Testis (tissue), 3 donors: ENCODE data around the gene IL17REL. TPM values are rescaled to one million over a fixed set of nuclear protein-coding genes. Genes with fewer than 3 reads are reported as not detected.

Experiments
- DNase-seq: peaks from one replicate; pipeline ENCODE4 v3.0.0-alpha.2; 2019
- H3K27ac ChIP-seq, 2 donors: fragments of 200-600 bp; sonication (generic); one replicate each; pipeline ENCODE4 v1.5.1; 2019
- H3K27me3 ChIP-seq: fragments of 200-600 bp; sonication (generic); one replicate; pipeline ENCODE4 v1.5.1; 2019
- H3K36me3 ChIP-seq: fragments of 200-600 bp; sonication (generic); one replicate; pipeline ENCODE4 v1.5.1; 2017; ENCODE audit warnings: low read depth; ENCODE audit errors: missing control alignments
- H3K4me1 ChIP-seq: fragments of 200-600 bp; sonication (generic); one replicate; pipeline ENCODE4 v1.5.1; 2019
- H3K4me3 ChIP-seq, 2 donors: fragments of 200-600 bp; sonication (generic); one replicate each; pipeline ENCODE4 v1.5.1; 2017 to 2019
- H3K9me3 ChIP-seq: fragments of 200-600 bp; sonication (generic); one replicate; pipeline ENCODE4 v1.5.1; 2017
- POLR2A ChIP-seq: fragments of 450-650 bp; IDR thresholded peaks from one replicate; pipeline ENCODE4 v1.6.1; 2017; ENCODE audit warnings: antibody characterized with exemption, mild to moderate bottlenecking, moderate library complexity
- WGBS, 2 donors: methylation state at CpG; one replicate each; pipeline ENCODE4 v1.1.5; 2018; 5-methylcytosine and 5-hydroxymethylcytosine counted together
- intact Hi-C: fragments of 100-400 bp; cut with DNase I; formaldehyde crosslinking; loops from one replicate; pipeline ENCODE4 v1.15.1; 2023; ENCODE audit warnings: low total_unique reads
- polyA plus RNA-seq: library from polyadenylated mRNA; stranded (reverse); fragments of 350-450 nt; fragmentation: Illumina TruSeq; extraction: RNeasy Lipid Tissue Mini Kit (QIAGEN cat#74804); gene quantifications from one replicate; pipeline ENCODE4 v1.2.3, GENCODE V29; 2014; ENCODE audit warnings: low read depth, low replicate concordance; ENCODE audit not compliant: insufficient read depth
- total RNA-seq, 2 donors: library from RNA; depleted of rRNA; stranded (reverse); fragments of >200 nt; gene quantifications; one replicate each; pipeline ENCODE4 v1.2.3, GENCODE V29; 2016
- TF ChIP-seq, protein P1 (sequence below), 3 experiments: fragments of 450-650 bp in 2 of 3; fragments of 200-600 bp in 1 of 3; sonication (generic) in 1 of 3; IDR thresholded peaks; one replicate each; pipeline ENCODE4 v1.5.1; 2016 to 2019; ENCODE audit warnings: antibody characterized with exemption in 3 of 3, mild to moderate bottlenecking in 2 of 3, moderate library complexity in 1 of 3

Gene IL17REL
- total and polyA plus RNA-seq, 3 donors from 2014 or later, result 0.25 to 0.55 (median 0.30) TPM

DNA sequence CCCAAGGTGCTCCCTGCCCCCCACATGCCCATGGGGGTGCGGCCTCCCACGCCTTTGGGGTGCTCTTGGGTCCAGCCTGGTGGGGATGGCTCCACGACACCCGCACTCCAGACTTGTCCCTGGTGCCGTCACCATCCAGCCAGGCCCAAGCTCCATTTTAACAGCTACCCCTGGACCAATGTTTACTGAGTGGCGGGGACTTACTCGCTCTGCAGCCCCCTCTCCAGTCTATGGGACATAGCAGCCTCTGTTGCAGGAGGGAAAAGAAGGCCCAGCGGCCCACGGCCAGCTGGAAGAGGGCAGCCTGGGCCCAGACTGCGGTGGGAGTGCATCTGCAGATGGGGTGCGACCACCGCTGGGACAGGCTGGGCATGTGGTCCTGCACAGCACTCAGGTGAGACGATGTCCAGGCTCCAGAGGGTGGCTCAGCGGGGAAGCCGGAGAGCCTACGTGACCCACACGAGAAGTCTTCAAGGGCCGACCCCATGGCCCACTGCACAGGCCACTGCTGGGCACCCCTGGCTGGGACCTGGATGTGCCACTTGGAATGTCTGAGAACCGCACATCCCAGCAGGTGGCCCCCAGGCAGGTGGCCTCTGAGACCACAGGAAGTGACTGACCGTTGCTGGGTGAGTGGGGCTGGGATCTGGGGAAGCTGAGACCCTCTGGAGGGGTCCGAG lies 18.1 kb downstream of the IL17REL start:
- Histone ChIP-seq H3K4me3 (no peak overlapping the region), H3K9me3 (no peaks in the 10 kb centered on the region), H3K27ac (no peak overlapping the region), H3K36me3 (no peaks in the 10 kb centered on the region), H3K27me3 (no peaks in the 10 kb centered on the region), H3K4me1 (no peaks in the 10 kb centered on the region)
- no peak for TF ChIP-seq POLR2A
- TF ChIP-seq, protein P1, sequence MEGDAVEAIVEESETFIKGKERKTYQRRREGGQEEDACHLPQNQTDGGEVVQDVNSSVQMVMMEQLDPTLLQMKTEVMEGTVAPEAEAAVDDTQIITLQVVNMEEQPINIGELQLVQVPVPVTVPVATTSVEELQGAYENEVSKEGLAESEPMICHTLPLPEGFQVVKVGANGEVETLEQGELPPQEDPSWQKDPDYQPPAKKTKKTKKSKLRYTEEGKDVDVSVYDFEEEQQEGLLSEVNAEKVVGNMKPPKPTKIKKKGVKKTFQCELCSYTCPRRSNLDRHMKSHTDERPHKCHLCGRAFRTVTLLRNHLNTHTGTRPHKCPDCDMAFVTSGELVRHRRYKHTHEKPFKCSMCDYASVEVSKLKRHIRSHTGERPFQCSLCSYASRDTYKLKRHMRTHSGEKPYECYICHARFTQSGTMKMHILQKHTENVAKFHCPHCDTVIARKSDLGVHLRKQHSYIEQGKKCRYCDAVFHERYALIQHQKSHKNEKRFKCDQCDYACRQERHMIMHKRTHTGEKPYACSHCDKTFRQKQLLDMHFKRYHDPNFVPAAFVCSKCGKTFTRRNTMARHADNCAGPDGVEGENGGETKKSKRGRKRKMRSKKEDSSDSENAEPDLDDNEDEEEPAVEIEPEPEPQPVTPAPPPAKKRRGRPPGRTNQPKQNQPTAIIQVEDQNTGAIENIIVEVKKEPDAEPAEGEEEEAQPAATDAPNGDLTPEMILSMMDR (IDR thresholded peaks at IDR 0.05), result no peak
- DNase-seq, result no peak
- intact Hi-C loops, result no loop called here
- WGBS, 2 donors, result 93 to 95% methylated on average over 13 to 21 of the region's 21 CpGs

DNA sequence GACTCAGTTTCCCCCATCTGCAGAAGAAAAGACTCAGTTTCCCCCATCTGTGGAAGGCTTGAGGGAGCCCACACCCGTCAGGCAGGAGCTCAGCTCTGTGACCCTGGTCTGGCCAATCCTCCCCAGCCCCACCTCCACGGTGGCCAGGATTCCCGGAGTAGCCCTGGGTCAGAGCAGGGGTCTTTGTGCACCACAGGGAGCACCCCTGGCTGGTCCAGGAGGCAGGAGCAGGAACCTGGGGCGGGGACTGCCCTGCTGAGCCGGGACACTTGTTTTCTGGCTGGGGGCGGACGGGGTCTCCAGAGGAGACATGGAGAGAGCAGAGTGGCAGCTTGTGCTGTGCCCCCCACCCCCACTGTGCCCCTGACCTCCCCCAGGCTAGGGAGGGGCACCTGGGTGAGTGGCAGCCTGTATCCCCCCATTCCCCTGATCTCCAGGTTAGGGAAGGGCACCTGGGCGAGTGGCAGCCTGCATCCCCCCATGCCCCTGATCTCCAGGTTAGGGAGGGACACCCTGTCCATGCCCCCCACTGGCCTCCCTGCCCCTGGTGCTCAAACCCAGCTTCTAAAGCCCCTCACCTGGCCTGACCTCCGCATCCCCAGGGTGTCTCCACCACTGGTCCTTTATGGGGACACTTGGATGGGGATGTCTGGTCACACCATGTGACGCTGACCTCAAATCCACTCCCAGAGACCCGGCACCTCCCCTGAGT lies 18.8 kb downstream of the IL17REL start:
- no peak overlapping the region for H3K27ac ChIP-seq
- H3K9me3 ChIP-seq, result no peaks in the 10 kb centered on the region
- 42 to 81% methylated on average over 2 to 11 of the region's 11 CpGs for WGBS, 2 donors
- no peaks in the 10 kb centered on the region for H3K4me1 ChIP-seq
- no peak overlapping the region for H3K4me3 ChIP-seq
- H3K27me3 ChIP-seq, result no peaks in the 10 kb centered on the region
- no peak for DNase-seq
- TF ChIP-seq, protein P1 (IDR thresholded peaks at IDR 0.05), result no peak
- no peak for TF ChIP-seq POLR2A
- intact Hi-C loops, result no loop called here
- H3K36me3 ChIP-seq, result no peaks in the 10 kb centered on the region

DNA sequence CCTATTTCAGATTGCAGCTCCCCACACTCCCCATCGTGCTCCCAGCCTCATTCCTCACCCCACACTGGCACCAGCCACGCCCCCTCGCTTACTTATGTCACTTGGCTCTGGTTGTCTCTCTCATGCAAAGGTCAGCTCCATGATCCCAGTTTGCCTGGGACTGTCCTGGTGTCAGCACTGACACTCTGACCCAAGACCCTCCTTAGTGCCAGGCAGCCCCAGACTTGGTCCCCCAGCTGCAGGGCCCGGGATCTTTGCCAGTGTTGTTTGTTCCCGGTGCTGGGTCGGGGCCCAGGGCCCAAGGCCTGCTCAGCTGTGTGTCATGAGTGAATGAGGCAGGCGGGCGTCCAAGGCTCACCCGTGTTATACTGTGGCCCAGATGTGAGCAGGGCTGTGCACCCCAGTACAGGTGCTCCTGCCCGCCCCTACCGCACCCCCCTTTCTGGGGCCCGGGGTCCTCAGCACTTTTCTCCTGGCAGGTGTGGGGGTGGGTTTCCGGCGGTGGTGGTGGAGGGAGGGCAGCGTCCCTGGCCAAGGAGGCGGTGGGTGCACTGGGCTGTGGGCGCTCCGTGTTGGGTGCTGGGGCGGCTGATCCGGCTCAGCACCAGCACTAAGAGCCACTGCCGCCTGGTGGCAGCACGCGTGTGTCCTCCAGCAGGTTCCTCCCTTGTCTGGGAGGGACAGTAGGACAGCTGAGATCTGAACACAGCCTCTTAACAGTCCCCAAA lies 19.5 kb downstream of the IL17REL start:
- H3K9me3 ChIP-seq, result no peaks in the 10 kb centered on the region
- intact Hi-C loops, result no loop called here
- no peak overlapping the region for H3K27ac ChIP-seq
- H3K27me3 ChIP-seq, result no peaks in the 10 kb centered on the region
- 60 to 75% methylated on average over 8 to 20 of the region's 23 CpGs for WGBS, 2 donors
- DNase-seq, result peak; percentile 73
- H3K4me1 ChIP-seq, result no peaks in the 10 kb centered on the region
- H3K36me3 ChIP-seq, result no peaks in the 10 kb centered on the region
- no peak overlapping the region for H3K4me3 ChIP-seq
- no peak for TF ChIP-seq POLR2A
- TF ChIP-seq, protein P1 (IDR thresholded peaks at IDR 0.05), result peak in 2 of 3 experiments; percentile 32 to 52

DNA sequence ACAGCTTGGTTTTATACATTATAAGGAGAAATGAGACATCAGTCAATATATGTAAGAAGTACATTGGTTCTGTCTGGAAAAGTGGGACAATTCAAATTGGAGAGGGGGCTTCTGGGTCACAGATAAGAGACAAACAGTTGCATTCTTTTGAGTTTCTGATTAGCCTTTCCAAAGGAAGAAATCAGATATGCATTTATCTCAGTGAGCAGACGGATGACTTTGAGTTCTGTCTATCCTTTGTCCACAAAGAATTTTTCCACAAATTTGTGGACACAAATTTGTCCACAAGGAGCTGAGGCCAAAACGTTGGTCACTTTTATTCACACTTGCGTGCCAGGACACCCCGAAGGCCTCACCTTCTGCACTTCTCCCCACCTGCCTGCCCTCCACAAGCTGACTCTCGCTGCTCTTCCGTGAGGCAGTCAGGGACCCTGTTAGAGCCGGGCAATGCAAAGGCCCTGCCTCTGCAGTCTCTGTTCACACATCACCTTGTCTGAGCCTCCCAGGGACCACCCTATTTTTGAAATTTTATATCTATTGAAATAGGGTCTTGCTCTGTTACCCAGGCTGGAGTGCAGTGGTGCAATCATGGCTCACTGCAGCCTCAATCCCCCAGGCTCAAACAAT lies 20.5 kb downstream of the IL17REL start:
- Histone ChIP-seq H3K4me3 (no peak overlapping the region), H3K9me3 (no peaks in the 10 kb centered on the region), H3K27ac (no peak overlapping the region), H3K27me3 (no peaks in the 10 kb centered on the region), H3K36me3 (no peaks in the 10 kb centered on the region), H3K4me1 (no peaks in the 10 kb centered on the region)
- WGBS, 2 donors, result 88 to 91% methylated on average over 7 of the region's 7 CpGs
- DNase-seq, result no peak
- intact Hi-C loops, result no loop called here
- TF ChIP-seq, protein P1 (IDR thresholded peaks at IDR 0.05), result no peak
- TF ChIP-seq POLR2A, result no peak
